SK-N-MC (cell line): Measurements from ENCODE around the gene VASP.

ENCODE experiments used
- EZH2 ChIP-seq: fragments of 200-600 bp; sonication (generic); IDR thresholded peaks from one replicate; pipeline ENCODE4 v1.6.1; 2017; ENCODE audit warnings: antibody characterized with exemption
- POLR2AphosphoS5 ChIP-seq: IDR thresholded peaks from 2 replicates; pipeline ENCODE4 v1.6.1; 2012; ENCODE audit warnings: mild to moderate bottlenecking, low read depth, low read length, borderline replicate concordance

- TF ChIP-seq POLR2AphosphoS5 = no peak
- TF ChIP-seq EZH2 = no peak
These were observed 20.5 kb downstream of the VASP start for GRCh38 chr19:45527731-45528130.
